Activated gamma-delta T cell (primary cell): ENCODE data around the gene GFOD1.
"Not testable (repeated sequence)": the region's sequence is repeated elsewhere in the genome, so short reads cannot be mapped to it uniquely, and the experiment has no call there.

Experiments
- DNase-seq: peaks from one replicate; lab custom pipeline; 2025; lab: John Stamatoyannopoulos, UW

Gene GFOD1

GRCh38 chr6:13404892-13405254 lies 82.5 kb downstream of the GFOD1 start:
- no peak for DNase-seq

GRCh38 chr6:13404228-13404891 lies 83.0 kb downstream of the GFOD1 start:
- no peak for DNase-seq

- no peak for DNase-seq
Measured at GRCh38 chr6:13402711-13403110, 84.7 kb downstream of the GFOD1 start.

- no peak for DNase-seq
Measured at GRCh38 chr6:13400772-13401171, 86.6 kb downstream of the GFOD1 start.

GRCh38 chr6:13398421-13398994 lies 88.9 kb downstream of the GFOD1 start:
- no peak for DNase-seq

GRCh38 chr6:13398069-13398381 lies 89.4 kb downstream of the GFOD1 start:
- DNase-seq = no peak

- no peak for DNase-seq
Measured at GRCh38 chr6:13397359-13398068, 89.9 kb downstream of the GFOD1 start.

GRCh38 chr6:13396241-13396792 lies 91.1 kb downstream of the GFOD1 start:
- DNase-seq = no peak

- DNase-seq = no peak
Measured at GRCh38 chr6:13395272-13396237, 91.8 kb downstream of the GFOD1 start.

- no peak for DNase-seq
Measured at GRCh38 chr6:13392462-13392861, 94.9 kb downstream of the GFOD1 start.

- DNase-seq = no peak
Measured at GRCh38 chr6:13391537-13391936, 95.9 kb downstream of the GFOD1 start.

- no peak for DNase-seq
Measured at GRCh38 chr6:13390658-13391057, 96.7 kb downstream of the GFOD1 start.

- not testable (repeated sequence) for DNase-seq
Measured at GRCh38 chr6:13389237-13389636, 98.2 kb downstream of the GFOD1 start.

- DNase-seq = not testable (repeated sequence)
Measured at GRCh38 chr6:13388769-13389168, 98.6 kb downstream of the GFOD1 start.

GRCh38 chr6:13384966-13385365 lies 102.4 kb downstream of the GFOD1 start:
- DNase-seq = no peak

GRCh38 chr6:13384506-13384905 lies 102.9 kb downstream of the GFOD1 start:
- DNase-seq = no peak

- no peak for DNase-seq
Measured at GRCh38 chr6:13383328-13384163, 103.9 kb downstream of the GFOD1 start.

GRCh38 chr6:13380761-13381160 lies 106.6 kb downstream of the GFOD1 start:
- DNase-seq = no peak

GRCh38 chr6:13378669-13379590 lies 108.5 kb downstream of the GFOD1 start:
- no peak for DNase-seq
